ENCODE measurements around the gene RPS18.

GRCh38 chr6:33280539-33280938 lies 8.7 kb downstream of the RPS18 start:
- TF ChIP-seq CTCF (IDR thresholded peaks at IDR 0.05; ENCODE audit: insufficient read depth, low read depth, low read length): no peak
- no peak for TF ChIP-seq EZH2 (IDR thresholded peaks at IDR 0.05; ENCODE audit: insufficient read depth, low read length)
